HG03064 (cell line): Measurements from ENCODE around the gene TET1.
"Not testable (repeated sequence)": the region's sequence is repeated elsewhere in the genome, so short reads cannot be mapped to it uniquely, and the experiment has no call there.

ENCODE experiments used
- ATAC-seq: cut with Tn5 transposase; IDR thresholded peaks from one replicate; pipeline ENCODE4 v1.9.1; 2021; ENCODE audit warnings: low read depth; ENCODE audit not compliant: unreplicated experiment

The TET1 gene

GRCh38 chr10:68560186-68560942 lies at the start of gene TET1:
TET1 (plus strand) TSS chr10:68560337; CDS start chr10:68572339, 12,002 bp downstream.
- no peak for ATAC-seq

- not testable (repeated sequence) for ATAC-seq
Measured at GRCh38 chr10:68516216-68516615, 43.9 kb upstream of the TET1 start.

GRCh38 chr10:68516766-68517165 lies 43.4 kb upstream of the TET1 start:
- no peak for ATAC-seq

- ATAC-seq = no peak
Measured at GRCh38 chr10:68517188-68517587, 42.9 kb upstream of the TET1 start.

DNA sequence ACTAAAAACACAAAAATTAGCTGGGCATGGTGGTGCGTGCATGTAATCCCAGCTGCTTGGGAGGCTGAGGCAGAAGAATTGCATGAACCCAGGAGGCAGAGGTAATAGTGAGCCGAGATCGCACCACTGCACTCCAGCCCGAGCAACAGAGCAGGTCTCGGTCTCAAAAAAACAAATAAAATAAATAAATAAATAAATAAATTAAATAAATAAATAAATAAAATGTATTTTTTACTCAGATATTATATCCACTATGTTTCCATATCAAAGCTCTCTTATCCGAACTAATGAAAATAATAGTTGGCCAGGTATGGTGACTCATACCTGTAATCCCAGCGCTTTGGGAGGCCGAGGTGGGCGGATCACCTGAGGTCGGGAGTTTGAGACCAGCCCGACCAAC lies 41.5 kb upstream of the TET1 start:
- ATAC-seq = not testable (repeated sequence)

DNA sequence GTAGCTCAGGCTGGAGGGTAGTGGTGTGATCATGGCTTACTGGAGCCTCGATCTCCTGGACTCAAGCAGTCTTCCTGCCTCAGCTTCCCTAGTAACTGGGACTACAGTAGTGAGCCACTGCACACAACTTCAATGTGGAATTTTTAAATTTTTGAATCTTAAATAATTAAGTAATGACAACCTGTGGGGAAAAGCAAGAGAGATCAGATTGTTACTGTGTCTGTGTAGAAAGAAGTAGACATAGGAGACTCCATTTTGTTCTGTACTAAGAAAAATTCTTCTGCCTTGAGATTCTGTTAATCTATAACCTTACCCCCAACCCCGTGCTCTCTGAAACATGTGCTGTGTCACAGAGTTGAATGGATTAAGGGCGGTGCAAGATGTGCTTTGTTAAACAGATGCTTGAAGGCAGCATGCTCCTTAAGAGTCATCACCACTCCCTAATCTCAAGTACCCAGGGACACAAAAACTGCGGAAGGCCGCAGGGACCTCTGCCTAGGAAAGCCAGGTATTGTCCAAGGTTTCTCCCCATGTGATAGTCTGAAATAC lies 34.6 kb upstream of the TET1 start:
- ATAC-seq = not testable (repeated sequence)

DNA sequence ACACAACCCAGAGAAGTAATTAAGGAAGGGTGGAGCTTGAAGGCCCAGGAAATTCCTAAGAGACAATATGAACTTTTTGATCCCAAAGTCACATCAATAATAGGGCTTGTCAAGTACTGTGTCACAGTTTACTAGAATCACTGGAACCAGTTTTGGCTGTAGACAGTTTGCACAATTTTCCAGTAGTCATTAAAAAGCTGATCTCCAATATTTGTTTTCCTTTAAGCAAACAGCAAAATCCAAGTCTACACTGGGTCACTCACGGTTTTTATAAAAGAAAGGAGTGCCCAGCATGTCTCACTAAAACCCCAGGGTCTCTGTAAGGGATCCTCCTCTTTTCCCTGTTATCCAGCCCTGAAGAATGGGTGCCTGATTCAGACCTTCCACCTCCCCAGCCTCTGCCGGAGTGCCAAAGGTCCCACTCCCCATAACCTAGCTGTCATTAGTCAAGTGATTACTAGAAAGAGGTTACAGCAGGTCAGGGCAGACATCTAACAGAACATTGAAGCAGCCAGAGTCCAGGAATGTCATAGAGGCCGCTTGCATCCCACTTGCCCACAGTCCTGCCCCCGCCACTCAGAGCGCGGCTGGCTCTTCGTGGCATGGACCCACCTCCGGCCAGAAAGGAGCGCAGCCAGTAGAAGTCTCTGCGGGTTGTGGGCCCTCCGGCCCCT lies 33.4 kb upstream of the TET1 start:
- ATAC-seq = peak; percentile 60

GRCh38 chr10:68536973-68537372 lies 23.2 kb upstream of the TET1 start:
- no peak for ATAC-seq

GRCh38 chr10:68537796-68538195 lies 22.3 kb upstream of the TET1 start:
- ATAC-seq = no peak

- ATAC-seq = no peak
Measured at GRCh38 chr10:68543004-68543918, 16.9 kb upstream of the TET1 start.

- ATAC-seq = peak; percentile 69
Measured at GRCh38 chr10:68550747-68551411, 9.3 kb upstream of the TET1 start.

GRCh38 chr10:68553138-68553537 lies 7.0 kb upstream of the TET1 start:
- no peak for ATAC-seq

DNA sequence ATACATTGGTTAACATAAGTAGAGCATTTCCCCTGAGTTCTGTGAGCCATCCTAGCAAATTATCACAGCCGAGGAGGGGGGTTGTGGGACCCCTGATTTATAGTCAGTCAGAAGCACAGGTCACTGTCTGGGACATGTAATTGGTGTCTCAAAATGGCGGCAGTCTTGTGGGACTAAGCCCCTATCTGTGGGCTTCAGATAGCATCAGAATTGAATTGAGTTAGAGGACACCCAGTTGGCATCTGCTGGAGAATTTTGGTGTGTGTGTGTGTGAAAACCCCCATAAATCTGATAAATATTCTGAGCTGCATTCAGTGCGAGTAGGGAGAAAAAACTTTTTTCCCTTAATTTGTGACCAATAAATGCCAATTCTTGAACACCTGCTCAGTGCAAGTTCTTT lies 6.5 kb upstream of the TET1 start:
- no peak for ATAC-seq

DNA sequence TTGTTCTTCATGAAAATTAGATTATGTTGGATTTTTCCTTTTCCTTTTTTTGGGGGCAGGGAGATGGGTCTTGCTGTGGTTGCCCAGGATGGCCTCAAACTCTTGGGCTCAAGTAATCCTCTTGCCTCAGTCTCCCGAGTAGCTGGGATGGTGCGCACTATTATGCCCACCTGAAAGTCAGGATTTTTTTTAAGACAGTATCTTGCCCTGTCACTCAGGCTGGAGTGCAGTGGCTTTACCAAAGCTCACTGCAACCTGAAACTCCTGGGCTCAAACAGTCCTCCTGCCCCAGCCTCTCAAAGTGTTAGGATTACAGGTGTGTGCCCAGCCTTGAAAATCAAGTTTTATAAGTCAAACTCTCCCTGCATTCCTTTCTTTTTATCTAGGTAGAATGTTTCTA lies 1.7 kb upstream of the TET1 start:
- no peak for ATAC-seq

- no peak for ATAC-seq
Measured at GRCh38 chr10:68559251-68559650, 886 bp upstream of the TET1 start.

DNA sequence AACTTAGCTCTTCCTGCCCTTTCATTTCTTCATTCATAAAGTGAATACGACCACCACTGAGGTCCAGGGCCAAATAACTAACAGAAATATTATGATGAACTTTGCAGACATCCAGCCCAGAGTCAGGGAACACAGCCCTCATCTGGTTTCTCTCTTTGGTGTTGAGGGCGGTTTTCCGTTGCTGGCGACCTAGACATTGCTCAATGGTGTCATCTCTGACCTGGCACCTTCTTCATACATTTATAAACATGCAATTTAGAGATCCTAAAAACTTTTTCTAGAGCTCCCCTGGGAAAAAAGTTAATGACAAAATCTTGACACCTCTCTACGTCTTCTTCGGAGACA lies 324 bp upstream of the TET1 start:
- no peak for ATAC-seq

GRCh38 chr10:68560943-68561864 lies 1.1 kb downstream of the TET1 start:
- no peak for ATAC-seq

- no peak for ATAC-seq
Measured at GRCh38 chr10:68561865-68562649, 1.9 kb downstream of the TET1 start.
